GM19372 (cell line): ENCODE measurements around the gene GNA14.
"Not testable (repeated sequence)": the region's sequence is repeated elsewhere in the genome, so short reads cannot be mapped to it uniquely, and the experiment has no call there.

Source experiments
- ATAC-seq: cut with Tn5 transposase; IDR thresholded peaks from one replicate; pipeline ENCODE4 v1.9.1; 2021; ENCODE audit warnings: mild to moderate bottlenecking, low read depth, moderate library complexity; ENCODE audit not compliant: unreplicated experiment

The GNA14 gene

GRCh38 chr9:77456829-77457437, 191.2 kb downstream of the GNA14 start:
- peak; percentile 69 for ATAC-seq

- no peak for ATAC-seq
These were observed 192.7 kb downstream of the GNA14 start for GRCh38 chr9:77455312-77455927.

GRCh38 chr9:77454663-77455062, 193.5 kb downstream of the GNA14 start:
- no peak for ATAC-seq

DNA sequence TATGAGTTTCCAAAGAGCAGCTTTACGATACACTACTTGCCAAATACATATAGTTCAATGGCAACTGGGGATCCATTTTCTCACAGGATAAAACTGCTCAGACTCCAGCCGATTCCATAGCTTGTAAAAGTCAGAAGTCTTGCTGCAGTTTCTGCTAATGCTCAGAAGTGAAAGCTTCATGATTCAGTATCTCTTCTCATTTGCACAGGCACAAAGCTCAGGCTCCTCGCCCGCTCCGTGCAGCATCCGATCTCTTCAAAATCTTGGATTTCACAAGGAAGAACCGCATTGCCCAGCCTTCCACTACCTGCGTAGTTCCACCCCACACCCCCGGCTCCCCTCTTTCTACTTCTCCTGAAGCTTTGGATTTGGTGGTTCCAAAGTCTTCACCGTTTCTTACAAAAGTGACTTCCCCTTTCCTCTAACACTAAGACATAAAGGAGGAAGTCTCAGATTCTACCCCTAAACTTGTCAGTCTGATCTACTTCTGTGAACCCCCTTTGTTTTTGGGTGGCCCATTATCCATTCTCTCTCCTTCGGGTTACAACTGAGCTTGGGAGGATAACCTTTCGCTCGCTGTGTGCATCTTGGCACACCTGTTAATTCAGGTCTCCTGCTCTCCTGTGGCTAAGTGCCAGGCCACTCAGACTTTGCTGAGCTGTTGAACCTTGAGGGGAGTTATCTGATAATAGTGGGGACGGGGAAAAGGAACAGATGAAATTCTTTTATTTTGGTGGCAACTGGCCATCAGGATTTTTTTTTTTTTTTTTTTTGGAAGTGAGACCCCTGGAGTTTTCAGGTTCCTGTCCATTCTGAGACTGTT, 194.1 kb downstream of the GNA14 start:
- no peak for ATAC-seq

- no peak for ATAC-seq
These were observed 196.6 kb downstream of the GNA14 start for GRCh38 chr9:77451507-77451906.

DNA sequence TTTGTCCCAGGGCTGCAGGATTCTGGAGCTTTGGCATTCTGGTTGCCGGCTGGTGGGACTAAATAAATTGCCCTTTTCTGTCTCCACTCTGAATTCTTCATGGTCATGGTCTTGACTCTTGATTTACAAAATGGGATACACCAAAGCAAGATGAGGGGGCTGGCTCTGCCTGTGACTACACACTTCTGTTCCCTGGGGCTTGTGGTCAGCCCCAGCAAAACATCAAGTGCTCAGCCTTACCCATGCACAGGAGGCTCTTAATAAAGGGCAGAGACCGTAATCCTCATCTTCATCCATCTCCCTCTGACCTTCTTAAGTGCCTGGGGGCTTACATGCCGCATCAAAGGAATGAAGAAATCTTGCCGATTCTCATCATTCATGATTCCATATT, 198.0 kb downstream of the GNA14 start:
- no peak for ATAC-seq

GRCh38 chr9:77449240-77450084, 198.7 kb downstream of the GNA14 start:
- no peak for ATAC-seq

DNA sequence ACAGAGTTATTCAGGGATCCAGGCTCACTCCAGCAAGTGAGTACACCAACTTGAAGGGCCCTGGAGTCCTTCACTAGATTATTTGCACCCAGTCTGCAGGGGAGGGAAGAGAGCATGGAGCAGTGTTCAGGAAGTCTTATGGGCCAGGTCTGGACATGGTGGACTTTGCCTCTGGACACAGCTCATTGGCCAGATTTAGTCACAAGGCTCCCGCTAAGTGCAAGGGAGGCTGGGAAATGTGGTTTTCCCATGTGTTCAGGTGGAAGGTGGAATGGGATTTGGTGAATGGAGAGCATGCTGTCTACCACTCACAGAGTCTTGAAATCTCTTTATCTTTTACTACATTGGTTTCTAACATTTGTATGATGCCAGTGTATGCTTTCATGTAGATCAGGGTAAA, 200.5 kb downstream of the GNA14 start:
- no peak for ATAC-seq

- no peak for ATAC-seq
These were observed 205.7 kb downstream of the GNA14 start for GRCh38 chr9:77442436-77442835.

GRCh38 chr9:77441124-77441523, 207.0 kb downstream of the GNA14 start:
- ATAC-seq, result not testable (repeated sequence)

- ATAC-seq, result no peak
These were observed 208.1 kb downstream of the GNA14 start for GRCh38 chr9:77440057-77440456.

DNA sequence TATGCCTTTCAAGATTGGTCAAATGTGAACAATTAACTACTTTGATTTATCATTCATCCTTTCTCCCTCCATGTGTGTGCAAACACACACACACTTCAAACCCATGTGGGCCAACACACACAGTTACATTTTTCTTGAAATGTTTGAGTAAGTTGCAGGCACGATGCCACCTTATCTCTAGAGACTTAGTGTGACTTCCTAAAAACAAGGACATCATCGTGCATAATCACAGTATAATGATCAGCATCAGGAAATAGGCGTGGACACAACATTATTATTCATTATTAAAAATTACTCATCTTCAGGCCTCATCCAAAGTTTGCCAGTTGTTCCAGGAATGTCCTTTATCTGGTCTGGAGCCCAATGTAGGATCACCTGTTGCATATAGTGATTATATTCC, 209.5 kb downstream of the GNA14 start:
- ATAC-seq, result no peak

- no peak for ATAC-seq
These were observed 212.4 kb downstream of the GNA14 start for GRCh38 chr9:77435688-77436087.

- no peak for ATAC-seq
These were observed 212.8 kb downstream of the GNA14 start for GRCh38 chr9:77435277-77435676.

DNA sequence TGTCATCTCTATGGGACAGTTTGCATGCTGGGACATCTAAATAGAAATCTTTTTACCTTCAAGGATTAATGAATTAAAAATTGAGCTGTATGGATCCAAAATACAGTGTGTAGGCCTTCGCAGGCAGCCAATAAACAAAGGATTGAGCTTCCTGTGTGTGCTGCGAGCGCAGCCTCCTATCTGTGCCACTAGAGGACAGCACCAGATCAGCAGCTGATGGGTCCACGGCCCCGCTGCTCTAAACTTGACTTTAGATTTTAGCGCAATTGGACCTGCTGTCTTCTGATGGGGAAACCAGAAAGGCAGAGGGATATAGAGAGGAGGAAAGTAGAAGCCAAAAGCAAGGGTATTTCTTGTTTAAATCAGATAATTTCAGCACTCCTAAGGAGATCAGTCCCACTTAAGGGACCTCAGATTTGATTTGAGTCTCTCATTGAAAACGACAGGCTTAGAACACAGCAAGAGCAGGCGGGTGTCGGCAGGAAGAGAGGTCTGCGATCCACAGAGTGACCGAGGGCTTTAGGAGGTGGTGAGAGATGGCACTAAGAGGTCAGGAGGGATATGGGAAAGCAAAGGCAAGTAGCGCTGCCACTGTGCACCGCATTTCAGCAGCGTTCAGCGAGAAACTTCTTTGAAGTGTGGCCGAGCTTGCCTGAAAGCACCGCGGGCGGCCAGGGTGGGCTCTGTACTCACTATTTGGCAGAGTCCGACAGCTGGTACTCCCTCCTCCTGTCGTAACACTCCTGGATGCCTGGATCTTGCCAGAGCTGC, 214.3 kb downstream of the GNA14 start:
- ATAC-seq, result peak; percentile 80

DNA sequence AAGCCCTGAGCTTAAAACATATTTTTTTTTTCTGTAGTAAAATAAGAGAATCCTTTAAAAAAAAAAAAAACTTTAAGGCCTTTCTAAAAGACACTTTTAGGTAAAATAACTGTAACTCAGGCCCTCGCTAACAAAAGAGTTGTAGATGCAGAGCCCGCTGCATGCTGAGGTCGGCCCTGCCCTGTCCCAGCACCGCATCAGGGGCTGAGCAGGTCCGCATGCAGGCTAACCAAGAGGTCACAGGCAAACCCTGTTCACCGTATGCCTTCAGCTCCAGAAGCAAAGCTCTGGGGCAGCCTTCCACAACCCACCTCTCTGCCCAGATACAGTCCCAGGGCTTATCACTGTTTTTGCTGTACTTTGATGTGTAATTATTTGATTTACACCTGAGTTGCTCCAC, 216.1 kb downstream of the GNA14 start:
- ATAC-seq, result no peak

GRCh38 chr9:77429928-77430327, 218.2 kb downstream of the GNA14 start:
- no peak for ATAC-seq

DNA sequence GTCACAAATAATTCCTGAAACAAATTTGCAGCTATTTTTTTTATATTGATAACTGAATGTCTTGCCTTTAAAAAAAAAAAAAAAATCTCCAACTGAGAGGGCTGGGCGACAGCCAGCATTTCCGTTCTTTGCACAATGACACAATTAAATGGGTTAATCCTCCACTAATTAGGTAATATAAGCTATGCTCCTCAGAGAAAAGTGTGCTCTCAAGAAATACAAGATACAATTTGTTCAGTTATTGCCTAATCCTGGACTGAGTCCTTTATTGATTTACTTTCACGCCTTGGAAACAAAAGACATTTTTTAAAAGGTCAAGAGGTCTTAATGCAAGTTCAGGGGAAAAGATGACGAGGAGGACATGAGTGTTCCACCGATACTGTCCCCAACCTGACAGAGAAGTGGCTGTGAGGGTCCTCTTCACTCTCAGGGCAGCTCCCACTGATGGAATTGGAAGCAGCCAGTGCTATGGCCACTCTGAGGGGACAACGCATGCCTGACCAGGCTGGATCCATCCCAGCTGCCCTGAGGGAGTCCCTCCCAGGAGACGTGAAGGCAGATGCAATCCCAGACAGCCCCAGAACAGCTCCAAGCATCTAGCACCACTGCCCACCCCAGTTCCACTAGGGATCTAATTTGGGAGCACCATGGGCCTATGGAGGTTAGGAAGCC, 220.7 kb downstream of the GNA14 start:
- ATAC-seq, result no peak

DNA sequence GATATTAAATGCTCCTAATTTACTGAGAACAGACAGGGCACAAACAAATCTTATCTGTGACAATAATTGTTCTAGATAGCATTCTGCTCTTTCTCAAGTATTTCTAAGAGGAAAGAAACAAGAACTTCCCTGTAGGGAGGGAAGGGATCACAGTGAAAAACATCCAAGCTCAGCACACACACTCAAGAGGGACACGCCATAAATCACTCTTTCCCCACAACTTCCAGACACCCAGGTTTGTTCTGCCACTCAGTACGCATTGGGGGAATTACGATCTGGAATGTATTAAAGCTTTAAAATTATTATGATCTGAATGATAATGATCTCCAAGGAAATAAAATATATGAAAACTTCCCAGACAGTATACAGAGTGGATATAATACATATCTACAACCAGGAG, 221.4 kb downstream of the GNA14 start:
- no peak for ATAC-seq

DNA sequence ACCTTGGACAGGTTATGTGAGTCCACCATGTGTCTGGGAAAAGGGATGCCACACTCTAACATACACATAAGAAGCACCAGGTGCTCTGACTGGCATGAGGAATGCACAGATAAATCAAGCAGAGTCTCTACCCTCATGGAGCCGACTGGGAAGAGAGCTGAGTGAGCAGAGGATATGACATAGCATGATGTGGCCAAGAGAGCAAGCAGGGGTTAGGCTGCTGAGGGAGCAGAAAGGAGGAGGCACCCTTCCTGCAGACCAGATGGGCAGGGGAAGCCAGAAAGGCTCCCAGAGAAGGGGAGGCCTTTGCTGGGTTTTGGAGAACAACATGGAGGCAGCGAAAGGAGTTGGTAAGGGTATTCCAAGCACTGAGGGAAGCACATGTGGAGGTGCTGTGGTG, 223.1 kb downstream of the GNA14 start:
- no peak for ATAC-seq
